Measurements from ENCODE around the gene ERI3.

Gene ERI3

DNA sequence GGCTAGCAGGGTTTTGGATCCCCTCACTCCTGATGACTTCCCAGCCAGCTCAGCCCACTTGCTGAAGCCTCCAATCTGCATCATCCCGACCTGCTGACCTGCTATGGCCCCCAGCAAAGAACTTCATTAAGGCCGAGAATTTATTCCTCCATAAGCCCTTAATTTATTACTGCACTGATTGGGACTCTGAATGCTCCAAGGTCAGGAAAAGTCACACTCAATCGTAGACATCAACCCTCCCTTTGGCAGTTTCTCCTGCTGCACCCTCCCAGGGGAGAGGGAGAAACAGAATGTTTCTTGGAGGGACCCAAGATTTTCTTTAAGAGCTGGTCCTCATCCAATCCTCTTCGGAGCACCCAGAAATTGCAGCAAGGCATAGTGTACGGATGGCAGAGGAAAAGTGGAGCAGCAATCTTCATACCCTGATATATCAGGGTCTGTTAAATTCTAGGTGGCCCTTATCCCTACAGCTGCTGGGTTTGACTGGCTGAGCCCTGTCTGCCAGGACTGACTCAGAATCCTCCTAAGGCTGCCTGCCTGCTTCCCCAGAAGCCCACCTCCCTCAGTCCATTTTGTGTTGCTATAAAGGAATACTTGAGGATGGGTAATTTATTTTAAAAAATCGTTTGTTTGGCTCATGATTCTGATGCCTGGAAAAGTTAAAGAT lies 79.6 kb downstream of the ERI3 start:
- TF ChIP-seq YY1 (IDR thresholded peaks at IDR 0.05; ENCODE audit: low read depth) = no peak
- no peak for TF ChIP-seq CREB1 (IDR thresholded peaks at IDR 0.05; ENCODE audit: low read depth)
- no peak for TF ChIP-seq TCF12 (IDR thresholded peaks at IDR 0.05; ENCODE audit: low read depth)
- no peak for TF ChIP-seq TEAD4 (IDR thresholded peaks at IDR 0.05)

DNA sequence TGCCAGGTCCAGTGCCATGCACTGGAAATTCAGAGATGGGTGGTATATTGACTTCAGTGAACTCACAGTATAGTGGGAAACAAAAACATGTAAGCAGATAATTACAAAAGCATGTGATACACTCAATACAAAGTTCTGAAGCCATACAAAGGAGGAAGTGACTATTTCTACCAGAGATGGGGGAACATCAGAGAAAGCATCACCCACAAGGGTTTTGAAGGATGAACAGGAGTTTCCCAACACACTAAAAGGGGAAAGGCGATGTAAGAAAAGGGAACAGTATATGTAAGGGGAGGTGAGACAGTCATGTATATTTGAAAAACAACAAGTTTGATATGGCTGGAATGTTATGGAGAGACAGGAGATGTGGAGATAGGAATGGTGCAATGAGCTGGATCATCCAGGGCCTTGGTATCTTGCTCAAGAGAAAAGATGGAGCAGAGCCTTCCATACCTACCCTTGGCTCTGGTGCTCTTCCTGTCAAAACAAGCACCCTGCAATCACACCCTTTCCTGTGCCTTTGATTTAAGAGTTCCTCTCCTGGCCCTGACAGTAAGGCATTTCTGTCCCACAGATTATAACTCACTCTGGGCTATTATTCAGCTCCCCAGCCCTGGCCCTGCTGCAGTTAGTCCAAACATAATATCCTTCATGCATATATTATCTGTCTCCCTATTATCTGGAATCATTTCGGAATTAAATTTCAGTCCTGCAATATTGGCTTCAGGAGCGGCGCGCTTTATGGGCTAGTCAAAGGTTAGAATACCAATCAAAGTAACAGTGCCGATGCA lies 81.3 kb downstream of the ERI3 start:
- TF ChIP-seq CREB1 (IDR thresholded peaks at IDR 0.05; ENCODE audit: low read depth) (no peak), TCF12 (IDR thresholded peaks at IDR 0.05; ENCODE audit: low read depth) (no peak), EGR1 (IDR thresholded peaks at IDR 0.05) (no peak), REST (IDR thresholded peaks at IDR 0.05; ENCODE audit: low read depth) (no peak), NFIC (IDR thresholded peaks at IDR 0.05) (no peak), TEAD4 (IDR thresholded peaks at IDR 0.05) (no peak), MAX (IDR thresholded peaks at IDR 0.05) (no peak), EP300 (IDR thresholded peaks at IDR 0.05; ENCODE audit: borderline replicate concordance) (no peak), CEBPB (IDR thresholded peaks at IDR 0.05) (no peak)
- TF ChIP-seq, protein P1, sequence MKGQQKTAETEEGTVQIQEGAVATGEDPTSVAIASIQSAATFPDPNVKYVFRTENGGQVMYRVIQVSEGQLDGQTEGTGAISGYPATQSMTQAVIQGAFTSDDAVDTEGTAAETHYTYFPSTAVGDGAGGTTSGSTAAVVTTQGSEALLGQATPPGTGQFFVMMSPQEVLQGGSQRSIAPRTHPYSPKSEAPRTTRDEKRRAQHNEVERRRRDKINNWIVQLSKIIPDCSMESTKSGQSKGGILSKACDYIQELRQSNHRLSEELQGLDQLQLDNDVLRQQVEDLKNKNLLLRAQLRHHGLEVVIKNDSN (IDR thresholded peaks at IDR 0.05) = no peak

- TF ChIP-seq RAD21 (IDR thresholded peaks at IDR 0.05; ENCODE audit: low read depth) = no peak
- TF ChIP-seq NFIC (IDR thresholded peaks at IDR 0.05) = no peak
- TF ChIP-seq YY1 (IDR thresholded peaks at IDR 0.05; ENCODE audit: low read depth) = no peak
- no peak for TF ChIP-seq MAX (IDR thresholded peaks at IDR 0.05)
Observed at GRCh38 chr1:44272992-44273391, 82.1 kb downstream of the ERI3 start.

DNA sequence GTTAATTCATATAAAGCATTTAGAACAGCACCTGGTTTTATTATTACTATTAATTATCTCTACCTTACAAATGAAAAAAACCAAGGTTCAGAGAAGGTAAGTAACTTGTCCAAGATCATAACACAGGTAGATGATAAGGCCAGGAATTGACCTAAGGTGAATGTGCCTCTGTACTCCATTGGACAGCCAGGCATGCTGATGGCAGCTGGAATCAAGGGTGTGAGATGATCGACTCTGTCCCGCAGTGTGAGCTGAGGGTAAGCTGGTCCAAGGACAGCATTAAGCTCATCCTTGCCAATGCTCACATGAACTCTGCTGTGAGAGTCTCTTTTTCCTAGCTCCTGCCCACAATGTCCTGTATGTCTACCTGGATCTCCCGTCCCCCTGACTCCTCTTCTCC lies 83.4 kb downstream of the ERI3 start:
- TF ChIP-seq TEAD4 (IDR thresholded peaks at IDR 0.05) (no peak), ZBTB7A (IDR thresholded peaks at IDR 0.05; ENCODE audit: low read depth) (no peak)

DNA sequence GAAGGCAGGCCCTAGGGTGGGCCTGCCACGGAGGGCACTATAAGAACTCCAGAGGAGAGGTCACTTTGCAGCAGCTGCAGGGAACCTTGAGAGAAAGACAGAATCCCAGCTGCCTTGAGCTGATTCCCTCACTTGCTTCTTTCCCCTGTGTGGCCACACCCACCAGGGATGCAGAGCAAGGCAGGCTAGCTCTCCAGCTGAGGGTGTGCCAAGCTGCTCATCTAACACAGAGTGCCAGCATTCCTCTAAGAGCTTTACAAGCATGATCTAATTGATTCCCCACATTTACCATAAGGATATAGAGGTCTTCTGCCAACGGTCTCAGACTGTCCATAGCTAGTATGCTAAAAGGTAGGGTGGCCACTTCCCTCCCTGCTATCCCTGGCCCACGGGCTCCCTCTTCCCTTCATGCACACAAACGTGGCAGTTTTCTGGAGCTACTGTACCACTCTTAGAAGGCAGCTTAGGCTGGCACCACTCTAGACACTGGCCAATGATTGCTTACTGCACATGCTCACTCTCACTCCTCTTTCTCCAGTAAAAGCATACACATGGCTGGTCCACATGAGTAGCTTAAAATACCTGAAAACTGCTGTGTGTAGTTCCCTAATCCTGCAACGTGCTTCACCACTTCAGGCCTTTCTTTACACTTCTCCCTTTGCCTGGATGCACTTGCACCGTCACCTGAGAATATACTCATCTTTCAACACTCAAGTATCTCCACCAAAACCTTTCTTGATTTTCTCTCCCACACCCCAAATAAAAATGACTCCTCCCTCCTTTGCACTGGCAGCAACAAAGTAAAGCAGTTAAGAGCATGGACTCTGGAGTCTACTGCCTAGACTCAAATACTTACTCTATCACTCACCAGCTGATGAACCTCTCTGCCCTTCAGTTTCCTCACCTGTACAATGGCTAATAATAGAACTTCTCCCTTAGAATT lies 84.1 kb downstream of the ERI3 start:
- TF ChIP-seq TAF1 (IDR thresholded peaks at IDR 0.05; ENCODE audit: low read depth) = no peak
- TF ChIP-seq FOXM1 (IDR thresholded peaks at IDR 0.05; ENCODE audit: borderline replicate concordance, low read depth) = no peak
- TF ChIP-seq CREB1 (IDR thresholded peaks at IDR 0.05; ENCODE audit: low read depth) = no peak
- TF ChIP-seq TEAD4 (IDR thresholded peaks at IDR 0.05) = no peak
- TF ChIP-seq, protein P1 (IDR thresholded peaks at IDR 0.05) = no peak
- no peak for TF ChIP-seq TCF12 (IDR thresholded peaks at IDR 0.05; ENCODE audit: low read depth)
- no peak for TF ChIP-seq ZBTB7A (IDR thresholded peaks at IDR 0.05; ENCODE audit: low read depth)
- TF ChIP-seq REST (IDR thresholded peaks at IDR 0.05; ENCODE audit: low read depth) = no peak
- TF ChIP-seq YY1 (IDR thresholded peaks at IDR 0.05; ENCODE audit: low read depth) = no peak
- no peak for TF ChIP-seq CEBPB (IDR thresholded peaks at IDR 0.05)
- TF ChIP-seq EGR1 (IDR thresholded peaks at IDR 0.05) = no peak
- no peak for TF ChIP-seq NFIC (IDR thresholded peaks at IDR 0.05)
- TF ChIP-seq EP300 (IDR thresholded peaks at IDR 0.05; ENCODE audit: borderline replicate concordance) = no peak

- no peak for TF ChIP-seq FOXM1 (IDR thresholded peaks at IDR 0.05; ENCODE audit: borderline replicate concordance, low read depth)
- no peak for TF ChIP-seq TAF1 (IDR thresholded peaks at IDR 0.05; ENCODE audit: low read depth)
- no peak for TF ChIP-seq REST (IDR thresholded peaks at IDR 0.05; ENCODE audit: low read depth)
- TF ChIP-seq CEBPB (IDR thresholded peaks at IDR 0.05) = no peak
- TF ChIP-seq, protein P1 (IDR thresholded peaks at IDR 0.05) = no peak
- TF ChIP-seq ZBTB7A (IDR thresholded peaks at IDR 0.05; ENCODE audit: low read depth) = no peak
- TF ChIP-seq RAD21 (IDR thresholded peaks at IDR 0.05; ENCODE audit: low read depth) = no peak
- TF ChIP-seq MAX (IDR thresholded peaks at IDR 0.05) = no peak
- TF ChIP-seq TEAD4 (IDR thresholded peaks at IDR 0.05) = no peak
- TF ChIP-seq EP300 (IDR thresholded peaks at IDR 0.05; ENCODE audit: borderline replicate concordance) = no peak
- no peak for TF ChIP-seq YY1 (IDR thresholded peaks at IDR 0.05; ENCODE audit: low read depth)
- TF ChIP-seq TCF12 (IDR thresholded peaks at IDR 0.05; ENCODE audit: low read depth) = no peak
- no peak for TF ChIP-seq CREB1 (IDR thresholded peaks at IDR 0.05; ENCODE audit: low read depth)
- TF ChIP-seq EGR1 (IDR thresholded peaks at IDR 0.05) = no peak
Observed at GRCh38 chr1:44268054-44268453, 87.0 kb downstream of the ERI3 start.

All from Ishikawa (cell line).